ENCODE data around the gene ACOT11. TPM values are rescaled to one million over a fixed set of nuclear protein-coding genes. Genes with fewer than 3 reads are reported as not detected.

The ACOT11 gene
- total RNA-seq, 1 experiment from 2014 or later: 4.2 TPM

- TF ChIP-seq ZNF281 (CRISPR knock-in tag; IDR thresholded peaks at IDR 0.05): no peak
- TF ChIP-seq SP1 (CRISPR knock-in tag; conservative IDR thresholded peaks at IDR 0.05): no peak
- no peak for TF ChIP-seq ETV6 (CRISPR knock-in tag; IDR thresholded peaks at IDR 0.05)
- no peak for TF ChIP-seq SOX15 (CRISPR knock-in tag; IDR thresholded peaks at IDR 0.05)
- TF ChIP-seq, protein P1, sequence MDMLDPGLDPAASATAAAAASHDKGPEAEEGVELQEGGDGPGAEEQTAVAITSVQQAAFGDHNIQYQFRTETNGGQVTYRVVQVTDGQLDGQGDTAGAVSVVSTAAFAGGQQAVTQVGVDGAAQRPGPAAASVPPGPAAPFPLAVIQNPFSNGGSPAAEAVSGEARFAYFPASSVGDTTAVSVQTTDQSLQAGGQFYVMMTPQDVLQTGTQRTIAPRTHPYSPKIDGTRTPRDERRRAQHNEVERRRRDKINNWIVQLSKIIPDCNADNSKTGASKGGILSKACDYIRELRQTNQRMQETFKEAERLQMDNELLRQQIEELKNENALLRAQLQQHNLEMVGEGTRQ (CRISPR knock-in tag; IDR thresholded peaks at IDR 0.05): no peak
- no peak for TF ChIP-seq ESRRA (CRISPR knock-in tag; IDR thresholded peaks at IDR 0.05; ENCODE audit: borderline replicate concordance)
- TF ChIP-seq ZBTB21 (CRISPR knock-in tag; IDR thresholded peaks at IDR 0.05; ENCODE audit: borderline replicate concordance): no peak
Measured at GRCh38 chr1:54556110-54556509, 8.1 kb downstream of the ACOT11 start (continued).

DNA sequence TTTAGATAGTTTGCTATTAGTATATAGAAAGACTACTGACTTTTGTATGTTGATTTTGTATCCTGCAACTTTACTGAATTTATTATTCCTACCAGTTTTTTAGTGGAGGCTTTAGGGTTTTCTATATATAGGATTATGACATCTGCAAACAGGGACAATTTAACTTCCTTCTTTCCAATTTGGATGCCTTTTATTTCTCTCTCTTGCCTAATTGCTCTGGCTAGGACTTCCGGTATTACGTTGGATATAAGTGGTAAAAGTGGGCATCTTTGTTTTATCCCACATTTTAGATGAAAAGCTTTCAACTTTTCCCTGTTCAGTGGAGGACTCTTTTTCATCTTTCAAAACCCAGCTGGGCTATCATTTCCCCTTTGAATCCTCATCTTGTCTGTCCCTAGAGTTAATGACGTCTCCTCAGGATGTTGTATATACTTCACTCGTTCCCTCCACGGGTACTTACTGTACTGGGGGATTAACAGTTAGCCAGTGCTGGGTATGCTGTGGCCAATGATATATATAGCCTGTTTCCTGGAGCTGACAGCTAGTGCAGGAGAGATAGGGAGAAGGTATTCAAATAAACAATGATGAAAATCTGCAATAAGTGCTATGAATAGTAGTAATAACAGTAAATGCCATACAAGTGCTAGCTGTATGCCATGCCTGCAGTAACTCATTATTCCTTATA, 9.8 kb downstream of the ACOT11 start:
- TF ChIP-seq, protein P2, sequence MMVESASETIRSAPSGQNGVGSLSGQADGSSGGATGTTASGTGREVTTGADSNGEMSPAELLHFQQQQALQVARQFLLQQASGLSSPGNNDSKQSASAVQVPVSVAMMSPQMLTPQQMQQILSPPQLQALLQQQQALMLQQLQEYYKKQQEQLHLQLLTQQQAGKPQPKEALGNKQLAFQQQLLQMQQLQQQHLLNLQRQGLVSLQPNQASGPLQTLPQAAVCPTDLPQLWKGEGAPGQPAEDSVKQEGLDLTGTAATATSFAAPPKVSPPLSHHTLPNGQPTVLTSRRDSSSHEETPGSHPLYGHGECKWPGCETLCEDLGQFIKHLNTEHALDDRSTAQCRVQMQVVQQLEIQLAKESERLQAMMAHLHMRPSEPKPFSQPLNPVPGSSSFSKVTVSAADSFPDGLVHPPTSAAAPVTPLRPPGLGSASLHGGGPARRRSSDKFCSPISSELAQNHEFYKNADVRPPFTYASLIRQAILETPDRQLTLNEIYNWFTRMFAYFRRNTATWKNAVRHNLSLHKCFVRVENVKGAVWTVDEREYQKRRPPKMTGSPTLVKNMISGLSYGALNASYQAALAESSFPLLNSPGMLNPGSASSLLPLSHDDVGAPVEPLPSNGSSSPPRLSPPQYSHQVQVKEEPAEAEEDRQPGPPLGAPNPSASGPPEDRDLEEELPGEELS (CRISPR knock-in tag; IDR thresholded peaks at IDR 0.05): no peak
- TF ChIP-seq KAT7 (CRISPR knock-in tag; IDR thresholded peaks at IDR 0.05; ENCODE audit: borderline replicate concordance): no peak
- no peak for TF ChIP-seq FOXJ3 (CRISPR knock-in tag; IDR thresholded peaks at IDR 0.05; ENCODE audit: borderline replicate concordance)
- no peak for TF ChIP-seq RELA (CRISPR knock-in tag; IDR thresholded peaks at IDR 0.05; ENCODE audit: borderline replicate concordance)
- no peak for TF ChIP-seq TP53 (CRISPR knock-in tag; IDR thresholded peaks at IDR 0.05)
- CTCF ChIA-PET: interaction anchor here (1.6 to 2.7 kb wide), 2 partner anchors 10 to 14 kb away, joined by 5 to 16 read pairs; partner anchors contain the start of gene ACOT11
- ATAC-seq (no peak), DNase-seq (ENCODE audit: low spot score) (no peak)
- Mint-ChIP-seq H3K27me3 (ENCODE audit: low read depth) (no peaks in the 10 kb centered on the region; the same call in 1 of the 2 replicates), H3K9me3 (peaks cover 11% of the 10 kb centered on the region), H3K4me1 (no peaks in the 10 kb centered on the region), H3K36me3 (0 out of 2 replicates have a peak, but pooled peaks cover 3% of the 10 kb centered on the region), H3K4me3 (no peak overlapping the region), H3K27ac (no peak overlapping the region)
- POLR2A ChIA-PET: interaction anchor here (0.7 kb wide), 1 partner anchor 702 kb away, joined by 3 read pairs; no protein-coding TSS in a partner anchor

DNA sequence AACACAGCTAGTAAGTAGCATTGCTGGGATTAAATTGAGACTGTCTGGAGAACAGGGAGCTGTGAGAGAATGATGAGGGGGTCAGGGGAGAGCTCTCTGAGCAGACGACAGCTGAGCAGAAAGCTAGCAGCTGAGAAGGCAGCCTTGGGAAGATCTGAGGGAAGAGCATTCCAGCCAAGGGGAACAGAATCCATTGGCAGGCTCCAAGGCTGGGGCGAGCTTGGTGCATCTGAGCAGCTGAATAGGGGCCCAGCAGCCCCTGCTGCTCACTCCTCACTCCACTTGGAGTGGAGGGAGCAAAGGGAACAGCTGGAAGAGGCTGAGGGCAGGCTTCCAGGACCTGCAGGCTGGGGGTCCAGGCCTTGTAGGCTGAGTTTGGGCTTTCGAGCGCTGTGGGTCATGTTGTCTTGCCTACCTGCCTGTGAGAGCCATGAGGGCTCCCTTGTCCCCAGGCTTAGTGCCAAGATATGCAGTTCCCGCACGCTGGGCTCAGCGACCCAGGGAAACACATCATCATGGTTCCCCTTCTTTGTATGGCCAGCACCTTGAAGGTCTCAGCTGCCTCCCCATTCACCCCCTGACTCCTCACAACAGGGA, 10.5 kb downstream of the ACOT11 start:
- Mint-ChIP-seq H3K4me3 (no peak overlapping the region), H3K36me3 (peaks cover 7% of the 10 kb centered on the region; the same call in 1 of the 2 replicates), H3K27me3 (ENCODE audit: low read depth) (no peaks in the 10 kb centered on the region; the same call in 1 of the 2 replicates), H3K9me3 (peaks cover 11% of the 10 kb centered on the region), H3K4me1 (no peaks in the 10 kb centered on the region), H3K27ac (no peak overlapping the region)
- TF ChIP-seq FOXJ3 (CRISPR knock-in tag; IDR thresholded peaks at IDR 0.05; ENCODE audit: borderline replicate concordance): no peak
- TF ChIP-seq, protein P3, sequence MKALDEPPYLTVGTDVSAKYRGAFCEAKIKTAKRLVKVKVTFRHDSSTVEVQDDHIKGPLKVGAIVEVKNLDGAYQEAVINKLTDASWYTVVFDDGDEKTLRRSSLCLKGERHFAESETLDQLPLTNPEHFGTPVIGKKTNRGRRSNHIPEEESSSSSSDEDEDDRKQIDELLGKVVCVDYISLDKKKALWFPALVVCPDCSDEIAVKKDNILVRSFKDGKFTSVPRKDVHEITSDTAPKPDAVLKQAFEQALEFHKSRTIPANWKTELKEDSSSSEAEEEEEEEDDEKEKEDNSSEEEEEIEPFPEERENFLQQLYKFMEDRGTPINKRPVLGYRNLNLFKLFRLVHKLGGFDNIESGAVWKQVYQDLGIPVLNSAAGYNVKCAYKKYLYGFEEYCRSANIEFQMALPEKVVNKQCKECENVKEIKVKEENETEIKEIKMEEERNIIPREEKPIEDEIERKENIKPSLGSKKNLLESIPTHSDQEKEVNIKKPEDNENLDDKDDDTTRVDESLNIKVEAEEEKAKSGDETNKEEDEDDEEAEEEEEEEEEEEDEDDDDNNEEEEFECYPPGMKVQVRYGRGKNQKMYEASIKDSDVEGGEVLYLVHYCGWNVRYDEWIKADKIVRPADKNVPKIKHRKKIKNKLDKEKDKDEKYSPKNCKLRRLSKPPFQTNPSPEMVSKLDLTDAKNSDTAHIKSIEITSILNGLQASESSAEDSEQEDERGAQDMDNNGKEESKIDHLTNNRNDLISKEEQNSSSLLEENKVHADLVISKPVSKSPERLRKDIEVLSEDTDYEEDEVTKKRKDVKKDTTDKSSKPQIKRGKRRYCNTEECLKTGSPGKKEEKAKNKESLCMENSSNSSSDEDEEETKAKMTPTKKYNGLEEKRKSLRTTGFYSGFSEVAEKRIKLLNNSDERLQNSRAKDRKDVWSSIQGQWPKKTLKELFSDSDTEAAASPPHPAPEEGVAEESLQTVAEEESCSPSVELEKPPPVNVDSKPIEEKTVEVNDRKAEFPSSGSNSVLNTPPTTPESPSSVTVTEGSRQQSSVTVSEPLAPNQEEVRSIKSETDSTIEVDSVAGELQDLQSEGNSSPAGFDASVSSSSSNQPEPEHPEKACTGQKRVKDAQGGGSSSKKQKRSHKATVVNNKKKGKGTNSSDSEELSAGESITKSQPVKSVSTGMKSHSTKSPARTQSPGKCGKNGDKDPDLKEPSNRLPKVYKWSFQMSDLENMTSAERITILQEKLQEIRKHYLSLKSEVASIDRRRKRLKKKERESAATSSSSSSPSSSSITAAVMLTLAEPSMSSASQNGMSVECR (CRISPR knock-in tag; IDR thresholded peaks at IDR 0.05; ENCODE audit: borderline replicate concordance): no peak
- no peak for TF ChIP-seq FOXK1 (CRISPR knock-in tag; IDR thresholded peaks at IDR 0.05)
- TF ChIP-seq, protein P4, sequence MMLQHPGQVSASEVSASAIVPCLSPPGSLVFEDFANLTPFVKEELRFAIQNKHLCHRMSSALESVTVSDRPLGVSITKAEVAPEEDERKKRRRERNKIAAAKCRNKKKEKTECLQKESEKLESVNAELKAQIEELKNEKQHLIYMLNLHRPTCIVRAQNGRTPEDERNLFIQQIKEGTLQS (CRISPR knock-in tag; conservative IDR thresholded peaks at IDR 0.05): no peak
- no peak for TF ChIP-seq ZNF263 (CRISPR knock-in tag; IDR thresholded peaks at IDR 0.05; ENCODE audit: low read depth)
- DNase-seq (ENCODE audit: low spot score) (no peak), ATAC-seq (no peak)
- ChIA-PET POLR2A (interaction anchor here (0.7 kb wide), 1 partner anchor 10 kb away, joined by 3 read pairs; the partner anchor contains the start of gene ACOT11), CTCF (interaction anchor here (1.6 to 2.7 kb wide), 2 partner anchors 10 to 13 kb away, joined by 5 to 16 read pairs; partner anchors contain the start of gene ACOT11)
